Measurements from ENCODE around the gene NUPR1.
"Not testable (repeated sequence)": the region's sequence is repeated elsewhere in the genome, so short reads cannot be mapped to it uniquely, and the experiment has no call there.

The NUPR1 gene

GRCh38 chr16:28572696-28573510 is 34.1 kb upstream of the NUPR1 start:
- H3K4me3 ChIP-seq (ENCODE audit: low read depth in 1 of 5, low read length in 5 of 5) = no peak overlapping the region
- no peak overlapping the region for H3K27ac ChIP-seq (ENCODE audit: low read depth, low read length)
- peaks cover 2 to 25% (median 19%) of the 10 kb centered on the region in 5 donors for H3K4me1 ChIP-seq (ENCODE audit: control insufficient read depth in 5 of 5, insufficient read depth in 5 of 5, low read length in 5 of 5)
- H3K9me3 ChIP-seq (ENCODE audit: control insufficient read depth in 5 of 5, low read length in 5 of 5) = no peaks in the 10 kb centered on the region
- no peaks in the 10 kb centered on the region for H3K36me3 ChIP-seq (ENCODE audit: control insufficient read depth in 5 of 5, insufficient read depth in 5 of 5, low read length in 5 of 5)
- H3K9ac ChIP-seq (ENCODE audit: low read length in 5 of 5) = peak overlapping the region in 4 of 5 donors; percentile 4 to 72 (median 42)
- no peaks in the 10 kb centered on the region for H3K27me3 ChIP-seq (ENCODE audit: control insufficient read depth in 5 of 5, insufficient read depth in 4 of 5, low read length in 5 of 5)

GRCh38 chr16:28569968-28570752 is 31.4 kb upstream of the NUPR1 start:
- Histone ChIP-seq H3K27me3 (ENCODE audit: control insufficient read depth in 5 of 5, insufficient read depth in 4 of 5, low read length in 5 of 5) (no peaks in the 10 kb centered on the region), H3K27ac (ENCODE audit: low read depth, low read length) (no peak overlapping the region), H3K36me3 (ENCODE audit: control insufficient read depth in 5 of 5, insufficient read depth in 5 of 5, low read length in 5 of 5) (peaks cover 0 to 1% (median 0%) of the 10 kb centered on the region in 5 donors), H3K9ac (ENCODE audit: low read length in 5 of 5) (no peak overlapping the region), H3K4me3 (ENCODE audit: low read depth in 1 of 5, low read length in 5 of 5) (no peak overlapping the region), H3K9me3 (ENCODE audit: control insufficient read depth in 5 of 5, low read length in 5 of 5) (peaks cover 0 to 8% (median 4%) of the 10 kb centered on the region in 5 donors), H3K4me1 (ENCODE audit: control insufficient read depth in 5 of 5, insufficient read depth in 5 of 5, low read length in 5 of 5) (peaks cover 2 to 31% (median 19%) of the 10 kb centered on the region in 5 donors)

GRCh38 chr16:28569021-28569420 is 30.2 kb upstream of the NUPR1 start:
- Histone ChIP-seq H3K4me3 (ENCODE audit: low read depth in 1 of 5, low read length in 5 of 5) (no peak overlapping the region), H3K36me3 (ENCODE audit: control insufficient read depth in 5 of 5, insufficient read depth in 5 of 5, low read length in 5 of 5) (peaks cover 0 to 5% (median 0%) of the 10 kb centered on the region in 5 donors), H3K27me3 (ENCODE audit: control insufficient read depth in 5 of 5, insufficient read depth in 4 of 5, low read length in 5 of 5) (no peaks in the 10 kb centered on the region), H3K9me3 (ENCODE audit: control insufficient read depth in 5 of 5, low read length in 5 of 5) (peaks cover 0 to 8% (median 4%) of the 10 kb centered on the region in 5 donors), H3K27ac (ENCODE audit: low read depth, low read length) (no peak overlapping the region), H3K9ac (ENCODE audit: low read length in 5 of 5) (no peak overlapping the region), H3K4me1 (ENCODE audit: control insufficient read depth in 5 of 5, insufficient read depth in 5 of 5, low read length in 5 of 5) (peaks cover 2 to 26% (median 19%) of the 10 kb centered on the region in 5 donors)

- H3K36me3 ChIP-seq (ENCODE audit: control insufficient read depth in 5 of 5, insufficient read depth in 5 of 5, low read length in 5 of 5) = peaks cover 0 to 5% (median 0%) of the 10 kb centered on the region in 5 donors
- H3K27me3 ChIP-seq (ENCODE audit: control insufficient read depth in 5 of 5, insufficient read depth in 4 of 5, low read length in 5 of 5) = no peaks in the 10 kb centered on the region
- no peak overlapping the region for H3K27ac ChIP-seq (ENCODE audit: low read depth, low read length)
- H3K4me1 ChIP-seq (ENCODE audit: control insufficient read depth in 5 of 5, insufficient read depth in 5 of 5, low read length in 5 of 5) = peaks cover under 1 to 14% (median 10%) of the 10 kb centered on the region in 5 donors
- no peak overlapping the region for H3K9ac ChIP-seq (ENCODE audit: low read length in 5 of 5)
- H3K9me3 ChIP-seq (ENCODE audit: control insufficient read depth in 5 of 5, low read length in 5 of 5) = peaks cover 0 to 8% (median 4%) of the 10 kb centered on the region in 5 donors
- H3K4me3 ChIP-seq (ENCODE audit: low read depth in 1 of 5, low read length in 5 of 5) = peak overlapping the region in 1 of 5 donors; percentile 17
Measured at GRCh38 chr16:28567292-28567691, 28.5 kb upstream of the NUPR1 start.

GRCh38 chr16:28566233-28566925 is 27.6 kb upstream of the NUPR1 start:
- not testable (repeated sequence) for H3K4me3 ChIP-seq (ENCODE audit: low read depth in 1 of 5, low read length in 5 of 5); H3K9me3 ChIP-seq (ENCODE audit: control insufficient read depth in 5 of 5, low read length in 5 of 5); H3K27me3 ChIP-seq (ENCODE audit: control insufficient read depth in 5 of 5, insufficient read depth in 4 of 5, low read length in 5 of 5); H3K9ac ChIP-seq (ENCODE audit: low read length in 5 of 5); H3K27ac ChIP-seq (ENCODE audit: low read depth, low read length); H3K36me3 ChIP-seq (ENCODE audit: control insufficient read depth in 5 of 5, insufficient read depth in 5 of 5, low read length in 5 of 5)
- H3K4me1 ChIP-seq (ENCODE audit: control insufficient read depth in 5 of 5, insufficient read depth in 5 of 5, low read length in 5 of 5) = peaks cover 2 to 21% (median 17%) of the 10 kb centered on the region in 5 donors

- Histone ChIP-seq H3K4me1 (ENCODE audit: control insufficient read depth in 5 of 5, insufficient read depth in 5 of 5, low read length in 5 of 5) (peaks cover 2 to 24% (median 18%) of the 10 kb centered on the region in 5 donors), H3K36me3 (ENCODE audit: control insufficient read depth in 5 of 5, insufficient read depth in 5 of 5, low read length in 5 of 5) (peaks cover 0 to 13% (median 7%) of the 10 kb centered on the region in 5 donors), H3K9me3 (ENCODE audit: control insufficient read depth in 5 of 5, low read length in 5 of 5) (peaks cover 0 to 8% (median 4%) of the 10 kb centered on the region in 5 donors), H3K27me3 (ENCODE audit: control insufficient read depth in 5 of 5, insufficient read depth in 4 of 5, low read length in 5 of 5) (no peaks in the 10 kb centered on the region), H3K9ac (ENCODE audit: low read length in 5 of 5) (no peak overlapping the region), H3K4me3 (ENCODE audit: low read depth in 1 of 5, low read length in 5 of 5) (no peak overlapping the region), H3K27ac (ENCODE audit: low read depth, low read length) (no peak overlapping the region)
Measured at GRCh38 chr16:28563218-28563617, 24.4 kb upstream of the NUPR1 start.

- peaks cover 0 to 17% (median 7%) of the 10 kb centered on the region in 5 donors for H3K36me3 ChIP-seq (ENCODE audit: control insufficient read depth in 5 of 5, insufficient read depth in 5 of 5, low read length in 5 of 5)
- no peak overlapping the region for H3K4me3 ChIP-seq (ENCODE audit: low read depth in 1 of 5, low read length in 5 of 5)
- H3K9ac ChIP-seq (ENCODE audit: low read length in 5 of 5) = no peak overlapping the region
- H3K27ac ChIP-seq (ENCODE audit: low read depth, low read length) = no peak overlapping the region
- H3K27me3 ChIP-seq (ENCODE audit: control insufficient read depth in 5 of 5, insufficient read depth in 4 of 5, low read length in 5 of 5) = no peaks in the 10 kb centered on the region
- peaks cover 0 to 4% (median under 1%) of the 10 kb centered on the region in 5 donors for H3K9me3 ChIP-seq (ENCODE audit: control insufficient read depth in 5 of 5, low read length in 5 of 5)
- H3K4me1 ChIP-seq (ENCODE audit: control insufficient read depth in 5 of 5, insufficient read depth in 5 of 5, low read length in 5 of 5) = peaks cover 2 to 20% (median 16%) of the 10 kb centered on the region in 5 donors
Measured at GRCh38 chr16:28562199-28562598, 23.4 kb upstream of the NUPR1 start.

GRCh38 chr16:28561557-28562187 is 22.9 kb upstream of the NUPR1 start:
- H3K36me3 ChIP-seq (ENCODE audit: control insufficient read depth in 5 of 5, insufficient read depth in 5 of 5, low read length in 5 of 5) = peaks cover 0 to 23% (median 7%) of the 10 kb centered on the region in 5 donors
- no peak overlapping the region for H3K27ac ChIP-seq (ENCODE audit: low read depth, low read length)
- peaks cover 0 to 2% (median 0%) of the 10 kb centered on the region in 5 donors for H3K9me3 ChIP-seq (ENCODE audit: control insufficient read depth in 5 of 5, low read length in 5 of 5)
- H3K4me1 ChIP-seq (ENCODE audit: control insufficient read depth in 5 of 5, insufficient read depth in 5 of 5, low read length in 5 of 5) = peaks cover 4 to 25% (median 21%) of the 10 kb centered on the region in 5 donors
- H3K9ac ChIP-seq (ENCODE audit: low read length in 5 of 5) = no peak overlapping the region
- H3K27me3 ChIP-seq (ENCODE audit: control insufficient read depth in 5 of 5, insufficient read depth in 4 of 5, low read length in 5 of 5) = no peaks in the 10 kb centered on the region
- H3K4me3 ChIP-seq (ENCODE audit: low read depth in 1 of 5, low read length in 5 of 5) = no peak overlapping the region

GRCh38 chr16:28558456-28558855 is 19.7 kb upstream of the NUPR1 start:
- H3K9me3 ChIP-seq (ENCODE audit: control insufficient read depth in 5 of 5, low read length in 5 of 5) = peaks cover 0 to 2% (median 0%) of the 10 kb centered on the region in 5 donors
- H3K27me3 ChIP-seq (ENCODE audit: control insufficient read depth in 5 of 5, insufficient read depth in 4 of 5, low read length in 5 of 5) = peaks cover 0 to 3% (median 0%) of the 10 kb centered on the region in 5 donors
- peaks cover 12 to 36% (median 34%) of the 10 kb centered on the region in 5 donors for H3K4me1 ChIP-seq (ENCODE audit: control insufficient read depth in 5 of 5, insufficient read depth in 5 of 5, low read length in 5 of 5)
- peaks cover 0 to 21% (median 7%) of the 10 kb centered on the region in 5 donors for H3K36me3 ChIP-seq (ENCODE audit: control insufficient read depth in 5 of 5, insufficient read depth in 5 of 5, low read length in 5 of 5)
- H3K9ac ChIP-seq (ENCODE audit: low read length in 5 of 5) = no peak overlapping the region
- H3K27ac ChIP-seq (ENCODE audit: low read depth, low read length) = no peak overlapping the region
- H3K4me3 ChIP-seq (ENCODE audit: low read depth in 1 of 5, low read length in 5 of 5) = no peak overlapping the region
